IPS-20b (cell line): Measurements from ENCODE around the gene WDR81.
"Not testable (repeated sequence)": the region's sequence is repeated elsewhere in the genome, so short reads cannot be mapped to it uniquely, and the experiment has no call there.

ENCODE experiments used
- H3K27ac ChIP-seq: one replicate; pipeline ENCODE4 v1.5.1; 2013; ENCODE audit warnings: low read length
- H3K27me3 ChIP-seq: 2 replicates; pipeline ENCODE4 v1.6.1; 2013; ENCODE audit warnings: mild to moderate bottlenecking, low read length, inconsistent platforms; ENCODE audit not compliant: insufficient read depth
- H3K36me3 ChIP-seq: 2 replicates; pipeline ENCODE4 v1.6.1; 2013; ENCODE audit warnings: low read depth, mild to moderate bottlenecking, inconsistent platforms, low read length, moderate library complexity; ENCODE audit not compliant: insufficient read depth
- H3K4me1 ChIP-seq: 2 replicates; pipeline ENCODE4 v1.6.1; 2013; ENCODE audit warnings: mild to moderate bottlenecking, control low read depth, inconsistent platforms, low read length, moderate library complexity; ENCODE audit not compliant: insufficient read depth
- H3K4me3 ChIP-seq: 2 replicates; pipeline ENCODE4 v1.5.1; 2013; ENCODE audit warnings: mild to moderate bottlenecking, low read length, inconsistent platforms
- H3K9ac ChIP-seq: 2 replicates; pipeline ENCODE4 v1.6.1; 2013; ENCODE audit warnings: low read depth, mild to moderate bottlenecking, inconsistent platforms, low read length, moderate library complexity
- H3K9me3 ChIP-seq: 2 replicates; pipeline ENCODE4 v1.6.1; 2013; ENCODE audit warnings: mild to moderate bottlenecking, low read depth, low read length, inconsistent platforms; ENCODE audit not compliant: insufficient read depth

The WDR81 gene

DNA sequence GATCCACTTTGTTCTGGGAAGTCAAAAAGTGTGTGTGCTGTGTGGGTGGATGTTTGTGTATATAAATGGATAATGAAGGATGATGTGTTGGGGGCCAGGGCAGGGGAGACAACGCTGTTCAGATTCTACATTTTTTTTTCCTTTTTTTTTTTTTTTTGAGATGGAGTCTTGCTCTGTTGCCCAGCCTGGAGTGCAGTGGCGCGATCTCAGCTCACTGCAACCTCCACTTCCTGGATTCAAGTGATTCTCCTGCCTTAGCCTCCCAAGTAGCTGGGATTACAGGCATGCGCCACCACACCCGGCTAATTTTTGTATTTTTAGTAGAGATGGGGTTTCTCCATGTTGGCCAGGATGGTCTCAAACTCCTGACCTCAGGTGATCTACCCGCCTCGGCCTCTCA lies 40.2 kb downstream of the WDR81 start:
- not testable (repeated sequence) for H3K36me3 ChIP-seq, H3K9me3 ChIP-seq, H3K27me3 ChIP-seq, H3K27ac ChIP-seq, H3K4me3 ChIP-seq, H3K9ac ChIP-seq
- H3K4me1 ChIP-seq: peaks cover 19% of the 10 kb centered on the region

DNA sequence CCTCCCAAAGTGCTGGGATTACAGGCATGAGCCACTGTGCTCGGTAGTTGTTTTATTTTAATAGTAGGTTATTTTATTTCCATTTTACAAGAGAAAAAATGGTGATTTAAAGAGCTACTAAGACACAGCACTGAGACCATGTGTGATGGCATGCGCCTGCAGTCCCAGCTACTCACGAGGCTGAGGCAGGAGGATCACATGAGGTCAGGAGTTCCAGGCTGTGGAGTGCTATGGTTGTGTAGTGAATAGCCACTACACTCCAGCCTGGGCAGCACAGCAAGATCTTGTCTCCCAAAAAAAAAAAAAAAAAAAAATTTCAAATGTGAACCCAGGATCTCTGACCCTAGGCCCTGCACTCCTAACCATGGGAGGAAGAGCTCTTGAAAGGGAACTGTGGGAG lies 41.1 kb downstream of the WDR81 start:
- Histone ChIP-seq H3K4me3 (no peak overlapping the region), H3K27ac (no peak overlapping the region), H3K4me1 (peaks cover 23% of the 10 kb centered on the region), H3K9me3 (no peaks in the 10 kb centered on the region), H3K27me3 (no peaks in the 10 kb centered on the region), H3K9ac (no peak overlapping the region), H3K36me3 (no peaks in the 10 kb centered on the region)

GRCh38 chr17:1766382-1767135 lies 42.1 kb downstream of the WDR81 start:
- Histone ChIP-seq H3K9ac (no peak overlapping the region), H3K4me1 (peaks cover 23% of the 10 kb centered on the region), H3K27me3 (no peaks in the 10 kb centered on the region), H3K4me3 (no peak overlapping the region), H3K9me3 (no peaks in the 10 kb centered on the region), H3K27ac (no peak overlapping the region), H3K36me3 (no peaks in the 10 kb centered on the region)

DNA sequence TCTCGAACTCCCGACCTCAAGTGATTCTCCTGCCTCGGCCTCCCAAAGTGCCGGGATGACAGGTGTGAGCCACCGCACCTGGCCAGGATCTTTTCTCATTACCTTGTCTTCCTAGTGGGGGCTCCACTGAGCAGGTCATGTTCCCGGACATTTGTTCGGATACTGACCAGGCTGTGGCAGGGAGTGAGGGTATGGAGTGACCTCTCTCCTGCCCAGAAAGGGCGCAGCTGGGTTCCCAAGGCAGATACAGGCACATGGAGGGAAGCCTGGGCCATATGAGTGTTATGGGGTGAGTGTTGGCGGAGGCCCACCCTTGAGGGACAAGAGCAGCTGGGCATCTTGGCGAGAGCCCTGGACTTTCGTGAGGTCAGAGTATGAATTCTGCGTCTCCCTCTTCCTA lies 42.9 kb downstream of the WDR81 start:
- Histone ChIP-seq H3K36me3 (no peaks in the 10 kb centered on the region), H3K27ac (no peak overlapping the region), H3K4me3 (no peak overlapping the region), H3K27me3 (no peaks in the 10 kb centered on the region), H3K4me1 (peaks cover 16% of the 10 kb centered on the region), H3K9ac (no peak overlapping the region), H3K9me3 (no peaks in the 10 kb centered on the region)

GRCh38 chr17:1769822-1770477 lies 45.4 kb downstream of the WDR81 start:
- Histone ChIP-seq H3K9me3 (no peaks in the 10 kb centered on the region), H3K4me1 (peaks cover 8% of the 10 kb centered on the region), H3K9ac (peak overlapping the region; percentile 61), H3K27me3 (no peaks in the 10 kb centered on the region), H3K27ac (peak overlapping the region; percentile 38), H3K4me3 (no peak overlapping the region), H3K36me3 (0 out of 2 replicates have a peak, but pooled peaks cover 3% of the 10 kb centered on the region)

- H3K9ac ChIP-seq, H3K27ac ChIP-seq, H3K9me3 ChIP-seq, H3K27me3 ChIP-seq, H3K4me1 ChIP-seq, H3K4me3 ChIP-seq: not testable (repeated sequence)
- H3K36me3 ChIP-seq: peaks cover 30% of the 10 kb centered on the region
Observed at GRCh38 chr17:1773000-1773695, 48.6 kb downstream of the WDR81 start.

DNA sequence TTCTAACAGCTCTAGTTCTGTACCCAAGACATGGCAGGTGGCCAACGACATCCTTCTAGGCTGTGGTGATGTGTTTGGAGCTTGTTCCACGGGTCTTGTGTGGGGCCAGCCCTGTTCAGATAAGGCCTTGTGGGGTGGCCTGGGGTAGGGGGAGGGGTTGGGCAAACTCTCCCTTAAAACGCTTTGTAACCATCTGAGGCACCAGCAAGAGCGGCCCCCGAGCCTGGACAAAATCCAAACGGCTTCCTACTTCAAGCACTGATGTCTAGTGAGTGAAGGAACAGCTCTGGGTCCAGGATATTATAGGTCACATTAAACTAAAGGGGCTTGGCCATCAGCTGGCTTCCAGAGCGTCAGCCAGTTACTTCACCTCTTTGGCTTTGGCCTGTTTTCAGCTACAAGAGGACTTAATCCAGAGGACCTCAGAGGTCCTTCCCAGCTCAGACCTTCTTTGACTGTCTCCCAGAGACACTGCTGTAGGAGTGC lies 49.2 kb downstream of the WDR81 start:
- H3K36me3 ChIP-seq: peaks cover 36% of the 10 kb centered on the region
- no peak overlapping the region for H3K9ac ChIP-seq
- H3K27ac ChIP-seq: no peak overlapping the region

DNA sequence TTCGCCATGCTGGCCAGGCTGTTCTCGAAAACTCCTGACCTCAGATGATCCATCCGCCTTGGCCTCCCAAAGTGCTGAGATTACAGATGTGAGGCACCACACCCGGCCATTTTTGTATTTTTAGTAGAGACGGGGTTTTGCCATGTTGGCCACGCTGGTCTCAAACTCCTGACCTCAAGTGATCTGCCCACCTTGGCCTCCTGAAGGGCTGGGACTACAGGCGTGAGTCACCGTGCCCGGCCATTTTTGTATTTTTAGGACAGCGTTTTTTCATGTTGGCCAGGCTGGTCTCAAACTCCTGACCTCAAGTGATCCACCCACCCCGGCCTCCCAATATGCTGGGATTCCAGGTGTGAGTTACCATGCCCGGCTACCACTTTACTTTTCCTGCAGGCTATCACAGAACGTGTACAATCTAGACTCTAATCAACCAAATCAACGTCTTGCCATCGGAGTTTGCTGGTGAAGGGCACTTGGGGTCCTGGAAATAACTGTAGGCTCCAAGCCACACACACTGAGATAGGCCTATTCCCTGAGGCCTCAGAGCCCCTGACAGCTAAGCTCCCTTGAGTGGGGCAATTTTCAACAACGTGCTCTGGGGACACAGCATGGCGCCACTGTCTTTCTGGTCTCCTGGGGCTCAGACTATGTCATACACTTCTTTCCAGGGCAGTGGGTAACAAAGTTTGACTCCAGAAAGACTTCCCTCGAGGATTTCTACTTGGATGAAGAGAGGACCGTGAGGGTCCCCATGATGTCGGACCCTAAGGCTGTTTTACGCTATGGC lies 50.1 kb downstream of the WDR81 start:
- no peaks in the 10 kb centered on the region for H3K9me3 ChIP-seq
- no peak overlapping the region for H3K27ac ChIP-seq
- H3K27me3 ChIP-seq: no peaks in the 10 kb centered on the region
- H3K36me3 ChIP-seq: peaks cover 39% of the 10 kb centered on the region
- H3K4me3 ChIP-seq: no peak overlapping the region
- no peak overlapping the region for H3K9ac ChIP-seq
- peaks cover 6% of the 10 kb centered on the region for H3K4me1 ChIP-seq

More for the DNA sequence above, 49.2 kb downstream of the WDR81 start:
- Histone ChIP-seq H3K4me3 (no peak overlapping the region), H3K4me1 (peaks cover 8% of the 10 kb centered on the region), H3K9me3 (no peaks in the 10 kb centered on the region), H3K27me3 (no peaks in the 10 kb centered on the region)

GRCh38 chr17:1776328-1776727 lies 51.8 kb downstream of the WDR81 start:
- Histone ChIP-seq H3K9ac (no peak overlapping the region), H3K36me3 (peaks cover 50% of the 10 kb centered on the region), H3K9me3 (no peaks in the 10 kb centered on the region), H3K4me1 (no peaks in the 10 kb centered on the region), H3K27me3 (no peaks in the 10 kb centered on the region), H3K27ac (no peak overlapping the region), H3K4me3 (no peak overlapping the region)

- H3K36me3 ChIP-seq: peaks cover 55% of the 10 kb centered on the region
- no peak overlapping the region for H3K4me3 ChIP-seq
- no peaks in the 10 kb centered on the region for H3K4me1 ChIP-seq
- H3K9me3 ChIP-seq: no peaks in the 10 kb centered on the region
- H3K27ac ChIP-seq: no peak overlapping the region
- H3K27me3 ChIP-seq: no peaks in the 10 kb centered on the region
- H3K9ac ChIP-seq: no peak overlapping the region
Observed at GRCh38 chr17:1776857-1777256, 52.4 kb downstream of the WDR81 start.

DNA sequence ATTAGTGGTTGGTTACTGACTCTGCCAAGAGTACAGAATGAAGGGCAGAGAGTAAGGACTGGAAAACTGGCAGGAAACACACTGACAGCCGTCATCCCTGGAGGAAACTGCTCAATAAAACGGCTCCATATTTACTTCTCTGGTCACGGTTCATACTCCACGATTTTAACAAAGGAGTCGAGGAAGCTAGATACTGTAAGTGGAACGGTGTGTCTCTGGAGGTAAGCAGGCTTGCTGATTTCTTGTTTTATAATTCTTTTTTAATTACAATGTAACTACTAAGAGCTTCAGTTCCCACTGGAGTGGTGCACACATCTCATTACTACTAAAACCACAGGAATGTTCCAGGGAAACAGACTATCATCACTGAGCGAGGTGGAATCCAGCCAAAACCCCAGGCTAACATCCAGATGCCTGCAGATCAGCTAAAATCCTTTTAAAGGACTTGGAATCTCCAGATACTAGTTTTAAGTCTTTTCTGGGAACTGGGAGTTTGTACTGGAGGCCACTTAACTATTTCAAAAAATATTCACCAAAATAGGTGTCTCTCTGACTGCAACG lies 55.1 kb downstream of the WDR81 start:
- Histone ChIP-seq H3K9ac (no peak overlapping the region), H3K9me3 (no peaks in the 10 kb centered on the region), H3K27ac (no peak overlapping the region), H3K4me3 (no peak overlapping the region), H3K27me3 (no peaks in the 10 kb centered on the region), H3K4me1 (no peaks in the 10 kb centered on the region), H3K36me3 (peaks cover 81% of the 10 kb centered on the region)
